Hematopoietic multipotent progenitor cell (in vitro differentiated cells): ENCODE data around the gene LSM6. TPM values are rescaled to one million over a fixed set of nuclear protein-coding genes. Genes with fewer than 3 reads are reported as not detected.

Source experiments
- DNase-seq, 3 donors: peaks; one replicate each; pipeline ENCODE4 v3.0.0-alpha.2; 2011 to 2015; ENCODE audit warnings: low read depth in 2 of 3, low spot score in 2 of 3
- total RNA-seq: library from RNA; depleted of rRNA; stranded (reverse); fragments of >200 nt; gene quantifications from one replicate; pipeline ENCODE4 v1.2.3, GENCODE V29; 2012

The LSM6 gene
- total RNA-seq, 1 donor = 15.3 TPM

- no peak for DNase-seq
Observed at GRCh38 chr4:146183209-146183608, 7.7 kb downstream of the LSM6 start.

GRCh38 chr4:146186041-146186440 is 10.5 kb downstream of the LSM6 start:
- no peak for DNase-seq

DNA sequence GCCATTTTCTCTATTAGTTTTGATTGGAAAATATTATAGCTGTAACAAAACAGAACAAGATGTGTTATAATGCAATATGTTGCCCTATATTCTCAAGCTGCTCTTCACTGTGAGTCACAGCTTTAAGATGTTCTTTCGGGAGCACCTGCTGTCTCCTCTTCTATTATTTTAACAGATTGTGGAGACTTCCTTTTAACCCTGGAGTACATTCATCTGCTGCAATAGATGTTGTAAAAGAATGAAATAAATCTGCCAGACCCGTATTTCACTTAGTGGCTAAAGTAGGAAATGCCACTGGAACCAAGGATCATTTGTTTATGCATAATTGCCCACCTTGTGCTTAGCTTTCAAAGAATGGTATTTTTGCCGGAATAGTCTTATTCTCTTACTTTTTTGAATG is 11.1 kb downstream of the LSM6 start:
- DNase-seq = no peak

GRCh38 chr4:146190456-146190855 is 14.9 kb downstream of the LSM6 start:
- no peak for DNase-seq

DNA sequence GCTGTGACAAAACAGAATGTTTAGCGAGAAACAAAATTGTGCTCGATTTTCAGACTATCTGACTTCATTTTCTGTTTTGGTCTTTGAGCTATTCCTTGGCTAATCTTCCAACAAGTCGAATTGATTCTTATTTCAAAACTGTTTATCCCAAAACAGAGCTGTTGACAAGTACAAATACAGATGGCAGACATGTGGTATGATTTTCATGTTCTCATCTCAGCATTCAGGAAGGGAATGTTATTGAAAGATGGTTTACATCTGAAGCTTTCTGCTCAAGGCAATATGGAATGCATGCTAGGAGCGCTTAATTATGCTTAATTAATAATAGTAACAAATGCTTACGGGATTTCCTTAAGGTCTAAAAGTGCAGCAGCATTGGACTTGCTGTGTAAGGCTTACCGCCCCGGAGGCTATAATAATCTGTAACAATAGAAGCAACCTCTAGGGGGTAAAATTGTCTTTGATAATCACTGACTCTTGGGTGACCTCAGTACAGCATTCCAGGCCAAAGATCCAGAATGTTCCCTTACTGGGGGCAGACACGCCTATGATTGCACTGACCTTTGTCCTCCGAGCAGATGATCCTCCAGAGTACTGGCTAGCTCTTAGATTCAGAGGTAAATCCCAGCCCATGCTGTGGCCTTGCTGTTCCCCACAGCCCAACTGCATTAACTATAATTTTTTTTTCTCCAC is 16.4 kb downstream of the LSM6 start:
- DNase-seq = no peak

- no peak for DNase-seq
Observed at GRCh38 chr4:146193628-146194027, 18.1 kb downstream of the LSM6 start.

DNA sequence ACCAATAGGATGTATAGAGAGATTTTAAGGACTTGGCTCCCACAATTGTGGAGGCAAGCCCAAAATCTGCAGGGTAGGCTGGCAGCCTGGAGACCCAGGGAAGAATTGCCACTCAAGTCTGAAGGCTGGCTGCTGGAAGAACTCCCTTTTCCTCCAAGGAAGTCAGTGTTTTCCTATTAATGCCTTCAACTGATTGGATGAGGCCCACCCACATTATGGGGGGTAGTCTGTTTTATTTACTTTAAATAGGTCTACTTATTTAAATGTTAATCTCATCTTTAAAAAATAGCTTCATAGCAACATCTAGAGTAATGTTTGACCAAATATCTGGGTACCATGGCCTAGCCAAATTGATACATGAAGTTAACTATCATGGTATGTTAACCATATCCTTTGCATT is 18.7 kb downstream of the LSM6 start:
- no peak for DNase-seq

- DNase-seq = no peak
Observed at GRCh38 chr4:146202665-146203064, 27.1 kb downstream of the LSM6 start.

DNA sequence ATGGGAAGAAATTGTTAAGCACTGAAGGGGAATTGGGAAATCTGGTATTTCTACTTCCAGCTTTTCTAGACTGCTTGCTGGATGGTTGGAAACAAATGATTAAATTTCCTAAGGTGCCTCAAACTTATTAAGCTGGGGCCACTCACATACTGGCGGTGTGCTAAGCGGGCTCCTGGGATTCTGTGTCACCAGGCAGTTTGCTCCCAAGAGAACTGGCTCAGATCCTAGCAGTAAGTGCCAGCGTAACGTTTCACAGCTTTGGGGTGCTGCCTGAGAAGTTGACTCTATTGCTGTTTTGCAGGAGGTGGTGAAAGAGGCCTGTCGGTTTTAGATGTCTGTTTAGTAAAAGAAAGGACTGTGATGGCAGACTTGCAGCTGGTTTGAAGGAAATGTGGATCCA is 31.9 kb downstream of the LSM6 start:
- DNase-seq = no peak

DNA sequence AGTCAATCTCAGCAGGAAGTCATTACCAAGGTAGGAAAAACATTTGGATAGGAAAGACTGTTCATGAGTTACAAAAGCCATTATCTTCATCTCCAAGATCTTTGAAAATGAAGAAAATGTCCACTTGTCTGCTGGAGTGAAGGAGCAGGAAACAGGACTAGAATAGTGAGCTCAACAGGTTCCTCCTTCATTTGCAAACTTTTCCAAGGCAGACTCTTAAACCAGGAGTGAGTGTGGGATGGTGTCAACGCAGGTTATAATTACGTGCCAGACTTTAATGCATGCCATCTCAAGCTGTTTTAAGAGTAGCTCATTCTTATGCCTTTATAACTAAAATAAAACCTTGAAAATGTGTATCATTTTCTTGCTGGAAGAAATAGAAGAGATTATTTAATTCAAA is 35.4 kb downstream of the LSM6 start:
- DNase-seq = no peak

GRCh38 chr4:146211440-146211839 is 35.9 kb downstream of the LSM6 start:
- DNase-seq = no peak

- no peak for DNase-seq
Observed at GRCh38 chr4:146212781-146213180, 37.3 kb downstream of the LSM6 start.

DNA sequence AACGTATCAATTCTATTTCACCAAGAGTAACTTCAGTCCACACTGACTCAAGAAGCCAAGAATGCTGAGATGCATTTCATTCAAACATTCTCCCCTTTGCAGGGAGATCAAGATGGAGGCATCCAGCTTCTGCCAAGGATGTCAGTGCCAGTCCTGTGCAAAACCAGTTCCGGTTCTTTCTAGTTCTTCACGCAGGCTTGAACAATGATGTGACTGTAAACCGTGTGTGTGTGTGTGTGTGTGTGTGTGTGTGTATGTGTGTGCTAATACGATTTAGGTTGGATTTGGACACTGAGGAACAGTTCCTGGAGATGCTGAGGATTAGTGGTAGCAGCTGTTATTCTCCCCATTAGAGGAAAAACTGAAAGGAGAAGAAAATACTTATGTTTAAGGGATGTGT is 38.7 kb downstream of the LSM6 start, which contains the start of gene REELD1:
Gene REELD1, plus strand, starts transcription at position 301 of the 400 bp plus-strand sequence. CDS start 2,415 bp downstream, outside the sequence.
- DNase-seq = no peak

- DNase-seq = no peak
Observed at GRCh38 chr4:146222313-146222712, 46.8 kb downstream of the LSM6 start.

GRCh38 chr4:146224326-146224966 is 48.9 kb downstream of the LSM6 start:
- no peak for DNase-seq

DNA sequence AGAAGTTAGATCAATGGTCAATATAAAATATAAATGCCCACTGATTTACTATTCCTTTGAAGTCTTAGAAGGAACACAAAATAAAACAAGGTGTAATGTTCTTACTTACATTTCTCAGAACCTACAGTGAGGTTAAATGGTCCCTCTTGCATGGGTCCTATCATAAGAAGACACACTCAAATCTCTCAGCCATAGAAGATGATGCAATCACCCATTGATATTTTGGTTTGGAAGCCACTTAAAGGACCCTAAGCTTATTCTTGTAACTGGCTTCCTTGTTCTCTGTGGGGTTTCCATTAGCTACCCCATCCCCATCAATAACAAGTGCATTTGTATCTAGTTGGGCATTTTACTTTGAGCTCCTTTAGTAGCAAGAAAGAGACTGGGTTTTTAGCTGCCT is 53.9 kb downstream of the LSM6 start:
- no peak for DNase-seq

GRCh38 chr4:146232131-146232722 is 56.7 kb downstream of the LSM6 start:
- no peak for DNase-seq

GRCh38 chr4:146235654-146236177 is 60.2 kb downstream of the LSM6 start:
- no peak for DNase-seq

DNA sequence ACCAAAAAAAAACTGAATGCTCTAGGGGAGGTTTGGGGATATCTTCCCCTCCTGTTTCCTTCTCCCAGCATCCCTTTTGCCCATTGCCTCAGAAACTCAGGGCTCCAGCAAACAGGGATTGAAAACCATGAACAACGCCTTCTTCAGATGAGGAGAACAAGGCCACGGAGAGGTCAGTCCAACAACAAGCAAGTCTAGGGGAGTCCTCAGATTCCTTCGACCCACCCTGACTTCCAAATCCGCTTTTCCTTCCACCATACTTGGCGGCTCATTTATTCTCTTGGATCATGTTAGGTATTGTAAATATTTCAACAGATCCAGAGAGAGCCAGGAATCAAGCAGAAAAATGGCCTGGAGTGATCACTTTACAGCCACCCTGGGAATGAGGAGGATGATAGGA is 60.7 kb downstream of the LSM6 start:
- no peak for DNase-seq

DNA sequence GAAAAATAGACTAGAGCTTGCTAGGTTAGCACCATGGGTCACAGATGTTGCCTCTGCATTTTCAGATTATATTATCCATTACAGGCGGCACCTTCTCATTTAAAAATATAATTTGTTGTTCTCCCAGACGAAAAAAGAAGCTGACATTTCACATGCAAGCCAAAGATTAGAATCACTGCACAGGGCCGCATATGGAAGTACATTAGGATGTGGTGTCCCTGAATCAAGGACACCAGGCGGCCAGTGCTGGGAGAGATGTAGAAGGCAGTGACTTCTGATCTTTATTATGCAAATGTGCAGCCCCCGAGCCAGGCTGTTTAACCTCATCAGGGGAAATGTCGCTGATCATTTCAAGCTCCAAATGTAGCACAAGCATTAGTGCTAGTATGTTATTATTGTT is 61.6 kb downstream of the LSM6 start:
- no peak for DNase-seq

- no peak for DNase-seq
Observed at GRCh38 chr4:146238107-146238506, 62.6 kb downstream of the LSM6 start.
